CMK (cell line): ENCODE results near the gene SART1.
A peak's percentile ranks its signal among the peaks of the same experiment; 100 is the strongest.
"Not testable (repeated sequence)": the region's sequence is repeated elsewhere in the genome, so short reads cannot be mapped to it uniquely, and the experiment has no call there.

Experiments
- DNase-seq: peaks from one replicate; pipeline ENCODE4 v3.0.0-alpha.2; 2010; ENCODE audit warnings: low read depth

Gene SART1

DNA sequence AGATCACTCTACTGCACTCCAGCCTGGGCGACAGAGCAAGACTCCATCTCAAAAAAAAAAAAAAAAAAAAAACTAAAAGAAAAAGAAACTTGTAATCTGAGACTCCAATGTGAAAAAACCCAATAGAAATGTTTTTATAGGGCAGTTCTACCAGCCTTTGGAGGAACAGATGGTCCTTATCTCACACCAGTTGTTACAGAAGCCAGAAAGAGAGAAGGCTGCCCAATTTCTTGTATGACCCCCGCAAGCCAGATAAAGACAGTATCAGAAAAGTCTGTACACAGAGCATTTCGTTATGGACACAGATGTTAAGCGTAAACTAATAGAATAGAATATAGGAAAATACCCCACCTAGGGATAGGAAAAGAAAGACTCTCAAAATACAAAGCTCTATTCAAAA is 27.5 kb upstream of the SART1 start:
- no peak for DNase-seq

GRCh38 chr11:65937766-65938165 is 23.8 kb upstream of the SART1 start:
- no peak for DNase-seq

DNA sequence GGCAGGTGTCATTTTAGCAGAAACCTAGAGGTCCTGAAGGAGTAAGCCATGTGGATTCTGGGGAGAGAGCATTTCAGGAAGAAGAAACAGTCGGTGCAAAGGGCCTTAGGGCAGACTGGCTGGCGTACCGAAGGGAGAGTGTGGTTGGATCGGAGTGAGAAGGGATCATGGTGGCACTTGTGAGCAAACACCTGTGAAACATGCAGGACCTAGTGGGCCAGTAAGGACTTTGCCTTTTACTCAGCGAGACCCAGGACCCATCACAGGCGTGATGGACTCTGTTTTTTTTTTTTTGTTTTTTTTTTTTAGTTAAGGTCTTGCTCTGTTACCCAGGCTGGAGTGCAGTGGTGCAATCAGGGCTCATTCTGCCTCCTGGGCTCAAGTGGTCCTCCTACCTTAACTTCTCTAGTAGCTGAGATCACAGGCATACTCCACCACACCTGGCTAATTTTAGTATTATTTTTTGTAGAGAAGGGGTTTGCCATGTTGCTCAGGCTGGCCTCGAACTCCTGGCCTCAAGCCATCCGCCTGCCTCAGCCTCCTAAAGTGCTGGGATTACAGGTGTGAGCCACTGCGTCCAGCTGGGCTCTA is 19.7 kb upstream of the SART1 start:
- DNase-seq: no peak

- DNase-seq: no peak
Observed at GRCh38 chr11:65942531-65942930, 19.0 kb upstream of the SART1 start.

DNA sequence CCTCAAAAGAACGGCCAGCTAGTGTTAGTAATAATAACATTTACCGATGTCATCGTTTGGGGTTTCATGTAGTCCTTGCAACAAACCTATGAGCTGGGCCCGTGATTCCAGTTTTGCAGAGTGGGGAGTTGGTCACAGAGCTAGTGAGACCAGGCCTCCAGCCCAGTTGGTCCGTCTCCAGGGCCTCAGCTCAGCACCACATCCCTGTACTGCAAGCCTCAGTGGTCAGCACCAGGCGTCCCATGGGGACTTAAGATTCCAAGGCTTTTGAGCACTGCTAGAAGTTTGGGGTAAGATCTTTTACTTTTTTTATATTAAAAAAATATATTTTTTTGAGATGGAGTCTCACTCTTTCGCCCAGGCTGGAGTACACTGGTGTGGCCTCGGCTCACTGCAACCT is 17.3 kb upstream of the SART1 start:
- no peak for DNase-seq

GRCh38 chr11:65944767-65945166 is 16.8 kb upstream of the SART1 start:
- no peak for DNase-seq

DNA sequence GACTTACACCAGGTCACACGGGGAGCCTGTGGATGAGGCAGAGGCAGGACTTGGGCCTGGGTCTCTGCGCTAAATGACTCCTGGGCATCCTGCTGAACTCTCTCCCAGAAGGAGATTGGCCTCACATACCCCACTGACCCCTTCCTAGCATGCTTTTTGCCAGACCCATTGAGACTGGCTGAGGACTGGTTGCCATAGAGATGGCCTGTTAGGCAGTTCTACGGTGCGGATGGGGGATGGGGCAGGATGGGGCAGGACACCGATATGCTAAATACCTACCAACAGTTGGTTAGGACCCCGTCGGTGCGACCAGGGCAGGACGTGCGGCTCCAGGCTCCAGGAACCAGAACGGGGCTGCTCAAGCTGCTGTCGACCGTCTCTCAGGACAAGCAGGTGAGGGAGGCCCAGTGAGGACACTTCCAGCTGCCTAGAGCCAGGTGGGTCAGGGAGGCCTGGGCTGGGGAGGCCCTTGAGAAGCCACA is 16.1 kb upstream of the SART1 start, which contains the start of gene TSGA10IP:
Gene TSGA10IP (plus strand): TSS at position 51 of the 482 bp plus-strand sequence. CDS start 196 bp downstream, at position 247.
- no peak for DNase-seq

DNA sequence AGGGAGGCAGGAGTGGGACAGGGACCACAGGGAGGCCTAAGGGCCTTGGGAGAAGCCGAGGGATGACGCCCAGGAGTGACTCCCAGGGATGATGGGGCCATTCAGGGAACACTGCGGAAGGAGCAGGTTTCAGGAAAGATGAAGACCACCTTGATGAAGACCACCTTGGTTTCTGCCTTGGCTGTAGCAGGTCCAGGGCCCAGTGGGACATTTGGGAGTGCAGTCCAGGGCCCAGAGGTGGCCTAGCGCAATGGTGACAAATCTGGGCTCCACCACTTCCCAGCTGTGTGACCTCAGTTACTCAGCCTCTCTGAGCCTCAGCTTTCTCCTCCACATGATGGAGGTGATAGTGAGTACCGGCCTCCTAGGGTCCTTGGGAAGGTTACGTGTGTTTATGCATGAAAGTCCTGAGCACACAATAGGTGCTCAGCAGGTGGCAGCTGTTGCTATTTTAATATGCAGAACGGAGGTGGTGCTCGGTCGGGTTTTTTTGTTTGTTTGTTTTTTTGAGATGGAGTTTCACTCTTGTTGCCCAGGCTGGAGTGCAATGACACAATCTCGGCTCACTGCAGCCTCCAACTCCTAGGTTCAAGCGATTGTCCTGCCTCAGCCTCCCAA is 15.5 kb upstream of the SART1 start:
- no peak for DNase-seq

GRCh38 chr11:65946655-65947054 is 14.9 kb upstream of the SART1 start:
- DNase-seq: no peak

DNA sequence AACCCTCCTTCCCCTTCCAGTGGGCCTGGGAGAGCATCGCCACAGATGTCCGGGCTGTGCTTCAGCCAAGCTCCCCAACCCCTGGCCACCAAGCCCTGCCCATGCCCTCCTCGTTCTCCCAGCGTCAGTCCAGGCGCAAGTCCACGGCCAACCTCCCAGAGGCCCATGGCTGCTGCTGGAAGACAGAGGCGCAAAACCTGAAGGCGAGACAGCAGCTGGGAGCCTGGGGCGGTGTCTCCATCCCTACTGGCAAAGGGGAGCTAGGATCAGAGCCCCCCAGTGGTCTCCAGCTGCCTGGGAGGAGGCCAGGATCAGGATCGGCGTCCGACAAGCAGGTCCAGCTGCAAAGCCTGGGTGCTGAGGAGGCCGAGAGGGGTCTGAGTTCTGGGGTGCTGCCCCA is 14.4 kb upstream of the SART1 start:
- DNase-seq: no peak

- no peak for DNase-seq
Observed at GRCh38 chr11:65947603-65948125, 13.9 kb upstream of the SART1 start.

GRCh38 chr11:65950711-65951110 is 10.8 kb upstream of the SART1 start:
- DNase-seq: not testable (repeated sequence)

GRCh38 chr11:65951641-65952040 is 9.9 kb upstream of the SART1 start:
- not testable (repeated sequence) for DNase-seq

DNA sequence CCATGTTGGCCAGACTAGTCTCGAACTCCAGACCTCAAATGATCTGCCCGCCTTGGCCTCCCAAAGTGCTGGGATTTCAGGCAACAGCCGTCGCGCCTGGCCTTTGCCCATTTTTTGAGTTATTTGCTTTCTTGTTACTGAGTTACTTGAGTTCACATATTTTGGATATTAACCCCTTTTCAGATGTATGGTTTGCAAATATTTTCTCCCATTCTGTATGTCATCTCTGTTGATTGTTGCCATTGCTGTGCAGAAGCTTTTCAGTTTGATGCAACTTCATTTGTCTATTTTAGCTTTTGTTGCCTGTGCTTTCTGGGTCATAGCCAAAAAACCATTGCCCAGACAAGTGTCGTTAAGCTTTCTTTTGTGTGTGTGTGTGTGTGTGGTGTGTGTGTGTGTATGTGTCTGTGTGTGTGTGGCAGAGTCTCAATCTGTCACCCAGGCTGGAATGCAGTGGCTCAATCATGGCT is 9.4 kb upstream of the SART1 start:
- no peak for DNase-seq

- DNase-seq: no peak
Observed at GRCh38 chr11:65953471-65953870, 8.1 kb upstream of the SART1 start.

DNA sequence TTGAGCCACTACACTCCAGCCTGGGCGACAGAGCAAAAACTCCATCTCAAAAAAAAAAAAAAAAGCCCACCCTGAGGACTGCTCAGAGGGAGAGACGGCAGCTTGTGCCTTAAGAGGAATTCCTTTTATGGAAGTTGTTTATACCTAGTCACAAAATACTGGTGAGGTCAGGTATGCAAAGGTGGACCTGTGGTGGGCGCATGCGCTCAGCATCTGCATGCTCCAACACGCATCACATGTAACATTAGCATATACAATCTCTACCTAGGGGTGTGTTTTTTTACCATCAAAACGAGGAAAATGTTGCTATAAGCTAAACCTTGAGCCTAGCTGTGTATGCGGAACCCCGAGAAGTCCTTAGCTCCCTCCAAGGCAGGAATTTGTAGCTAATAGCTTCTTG is 6.8 kb upstream of the SART1 start:
- DNase-seq: no peak

DNA sequence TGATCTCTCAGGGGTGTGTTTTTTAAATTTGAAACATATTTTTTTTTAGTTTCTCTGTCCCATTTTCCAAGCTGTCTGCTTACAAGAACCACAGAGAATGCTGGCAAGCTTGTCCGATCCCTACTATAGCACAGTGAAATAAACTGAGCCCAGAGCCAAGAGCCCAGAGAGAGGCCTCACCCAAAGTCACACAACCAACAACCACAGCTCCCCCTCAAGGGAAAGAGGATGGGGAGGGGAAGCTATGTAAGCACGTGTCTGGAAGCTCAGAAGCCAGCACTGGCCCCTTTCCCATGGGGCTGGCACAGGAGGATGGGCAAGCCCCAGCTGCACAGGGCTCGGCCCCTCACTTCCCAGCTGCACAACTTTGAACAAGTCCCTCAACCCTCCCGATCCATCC is 3.2 kb upstream of the SART1 start:
- DNase-seq: peak; percentile 33

DNA sequence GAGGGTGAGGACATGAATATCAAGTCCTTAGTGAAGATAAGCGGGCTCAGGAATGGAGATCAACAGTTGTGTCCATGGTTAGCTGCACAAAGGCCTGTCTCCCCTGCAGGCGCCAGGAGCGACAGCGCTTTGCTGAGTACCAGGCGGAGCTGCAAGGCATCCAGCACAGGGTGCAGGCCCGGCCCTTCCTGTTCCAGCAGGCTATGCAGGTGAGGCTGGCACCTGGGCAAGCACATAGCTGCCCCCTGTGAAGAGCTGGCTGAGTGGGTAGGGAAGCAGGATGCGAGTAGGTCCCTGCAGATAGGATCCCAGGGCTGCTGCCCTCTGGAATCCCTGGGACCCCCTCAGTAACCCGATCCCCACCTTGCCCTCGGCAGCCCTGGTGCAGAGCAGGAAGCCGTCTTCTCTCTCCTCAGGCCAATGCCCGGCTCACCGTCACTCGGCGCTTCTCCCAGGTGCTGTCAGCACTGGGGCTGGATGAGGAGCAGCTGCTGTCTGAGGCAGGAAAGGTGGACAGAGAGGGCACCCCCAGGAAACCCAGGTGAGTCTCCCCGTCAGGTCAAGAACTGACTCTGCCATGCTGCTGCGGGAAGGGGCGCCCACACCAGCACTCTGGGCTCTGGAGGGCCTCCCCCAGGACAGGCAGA is 2.6 kb upstream of the SART1 start:
- DNase-seq: no peak

DNA sequence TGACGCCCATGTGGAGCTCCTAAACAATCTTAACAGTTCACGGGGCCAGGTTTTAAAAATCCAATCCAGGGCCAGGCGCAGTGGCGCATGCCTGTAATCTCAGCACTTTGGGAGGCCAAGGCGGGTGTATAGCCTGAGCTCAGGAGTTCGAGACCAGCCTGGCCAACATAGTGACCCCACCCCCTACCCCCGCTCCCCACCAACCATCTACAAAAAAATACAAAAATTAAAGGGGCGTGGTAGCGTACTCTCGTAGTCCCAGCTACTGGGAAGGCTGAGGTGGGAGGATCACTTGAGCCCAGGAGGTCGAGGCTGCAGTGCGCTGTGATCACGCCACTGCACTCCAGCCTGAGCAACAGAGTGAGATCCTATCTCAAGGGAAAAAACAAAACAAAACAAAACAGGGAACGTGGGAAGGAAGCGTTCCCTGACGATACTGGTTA is 689 bp upstream of the SART1 start:
- DNase-seq: peak; percentile 55

GRCh38 chr11:65962141-65962564 is 619 bp downstream of the SART1 start:
- DNase-seq: no peak

DNA sequence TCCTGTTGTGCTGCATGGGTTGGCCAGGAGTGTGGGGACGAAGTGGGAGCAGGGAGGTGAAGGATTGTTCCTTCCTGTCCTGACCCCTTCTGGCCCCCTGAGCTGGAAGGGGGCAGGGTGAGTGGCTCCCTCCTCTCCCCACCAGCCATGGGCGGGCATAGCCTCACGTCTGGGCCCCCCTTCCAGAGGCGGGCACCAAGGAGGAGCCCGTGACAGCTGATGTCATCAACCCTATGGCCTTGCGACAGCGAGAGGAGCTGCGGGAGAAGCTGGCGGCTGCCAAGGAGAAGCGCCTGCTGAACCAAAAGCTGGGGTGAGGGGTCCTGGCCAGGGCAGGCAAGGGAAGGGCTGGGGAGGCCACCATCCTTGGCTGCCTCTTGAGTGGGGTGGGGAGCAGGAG is 3.4 kb downstream of the SART1 start:
- no peak for DNase-seq

DNA sequence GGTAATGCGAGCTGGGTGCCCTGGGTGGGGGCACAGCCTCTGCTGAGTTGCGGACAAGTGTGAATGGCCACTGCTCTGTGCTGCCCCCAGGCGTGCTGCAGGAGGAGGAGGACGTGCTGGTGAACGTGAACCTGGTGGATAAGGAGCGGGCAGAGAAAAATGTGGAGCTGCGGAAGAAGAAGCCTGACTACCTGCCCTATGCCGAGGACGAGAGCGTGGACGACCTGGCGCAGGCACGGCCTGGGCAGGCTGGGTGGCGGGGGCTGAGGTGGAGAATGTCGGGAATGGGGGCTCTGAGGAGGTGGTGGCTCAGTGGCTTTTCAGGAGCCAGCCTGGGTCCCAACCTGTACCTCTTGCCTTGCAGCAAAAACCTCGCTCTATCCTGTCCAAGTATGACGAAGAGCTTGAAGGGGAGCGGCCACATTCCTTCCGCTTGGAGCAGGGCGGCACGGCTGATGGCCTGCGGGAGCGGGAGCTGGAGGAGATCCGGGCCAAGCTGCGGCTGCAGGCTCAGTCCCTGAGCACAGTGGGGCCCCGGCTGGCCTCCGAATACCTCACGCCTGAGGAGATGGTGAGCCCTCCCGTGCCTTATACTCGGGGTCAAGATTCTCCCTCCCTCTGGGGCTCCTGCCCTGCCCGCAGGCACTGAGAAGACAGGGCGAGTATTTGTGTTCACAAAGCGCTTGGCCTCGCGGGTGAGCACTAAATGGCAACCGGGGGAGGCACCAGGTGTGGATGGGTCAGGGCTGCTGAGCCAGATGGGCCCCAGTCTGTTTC is 4.6 kb downstream of the SART1 start:
- no peak for DNase-seq
